ENCODE measurements around the gene CT47C1.

GRCh38 chrX:119028733-119029330 is 44.0 kb upstream of the CT47C1 start:
- no peak for TF ChIP-seq EZH2 (IDR thresholded peaks at IDR 0.05; ENCODE audit: insufficient read depth, low read length)
- TF ChIP-seq, protein P1, sequence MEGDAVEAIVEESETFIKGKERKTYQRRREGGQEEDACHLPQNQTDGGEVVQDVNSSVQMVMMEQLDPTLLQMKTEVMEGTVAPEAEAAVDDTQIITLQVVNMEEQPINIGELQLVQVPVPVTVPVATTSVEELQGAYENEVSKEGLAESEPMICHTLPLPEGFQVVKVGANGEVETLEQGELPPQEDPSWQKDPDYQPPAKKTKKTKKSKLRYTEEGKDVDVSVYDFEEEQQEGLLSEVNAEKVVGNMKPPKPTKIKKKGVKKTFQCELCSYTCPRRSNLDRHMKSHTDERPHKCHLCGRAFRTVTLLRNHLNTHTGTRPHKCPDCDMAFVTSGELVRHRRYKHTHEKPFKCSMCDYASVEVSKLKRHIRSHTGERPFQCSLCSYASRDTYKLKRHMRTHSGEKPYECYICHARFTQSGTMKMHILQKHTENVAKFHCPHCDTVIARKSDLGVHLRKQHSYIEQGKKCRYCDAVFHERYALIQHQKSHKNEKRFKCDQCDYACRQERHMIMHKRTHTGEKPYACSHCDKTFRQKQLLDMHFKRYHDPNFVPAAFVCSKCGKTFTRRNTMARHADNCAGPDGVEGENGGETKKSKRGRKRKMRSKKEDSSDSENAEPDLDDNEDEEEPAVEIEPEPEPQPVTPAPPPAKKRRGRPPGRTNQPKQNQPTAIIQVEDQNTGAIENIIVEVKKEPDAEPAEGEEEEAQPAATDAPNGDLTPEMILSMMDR (IDR thresholded peaks at IDR 0.05; ENCODE audit: insufficient read depth, low read depth, low read length): no peak

Measured in astrocyte (in vitro differentiated cells and primary cell).